Measurements from ENCODE around the gene ZDHHC9. TPM values are rescaled to one million over a fixed set of nuclear protein-coding genes. Genes with fewer than 3 reads are reported as not detected.

The ZDHHC9 gene
- total and polyA plus RNA-seq, 2 of the 4 experiments (the other 2 are of a cell fraction) = 17.7 to 28.4 TPM

DNA sequence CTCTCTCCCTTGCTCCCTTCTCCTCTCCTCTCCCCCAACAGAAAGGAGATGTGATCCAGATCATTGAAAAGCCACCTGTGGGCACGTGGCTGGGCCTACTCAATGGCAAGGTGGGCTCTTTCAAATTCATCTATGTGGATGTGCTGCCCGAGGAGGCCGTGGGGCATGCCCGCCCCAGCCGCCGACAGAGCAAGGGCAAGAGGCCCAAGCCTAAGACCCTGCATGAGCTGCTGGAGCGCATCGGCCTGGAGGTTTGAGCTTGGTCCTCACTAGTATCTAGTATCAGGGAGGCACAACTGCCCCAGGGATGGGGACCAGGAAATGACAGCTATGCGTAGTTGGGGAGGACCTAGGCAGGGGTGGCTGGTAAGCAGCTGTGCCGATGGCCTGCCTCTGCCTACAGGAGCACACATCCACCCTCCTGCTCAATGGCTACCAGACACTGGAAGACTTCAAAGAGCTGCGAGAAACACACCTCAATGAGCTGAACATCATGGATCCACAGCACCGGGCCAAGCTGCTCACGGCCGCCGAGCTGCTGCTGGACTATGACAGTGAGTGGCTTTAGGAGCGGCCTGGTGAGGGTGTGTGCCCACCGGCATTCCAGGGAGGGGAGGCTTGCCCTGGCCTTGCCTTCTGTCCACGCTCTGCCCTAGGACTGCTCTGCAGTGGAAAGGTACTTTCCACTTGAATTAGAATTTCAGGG, 50.9 kb downstream of the ZDHHC9 start:
- Histone ChIP-seq H2BK120ac (ENCODE audit: low read depth, low read length) (no peak overlapping the region), H3K18ac (ENCODE audit: low read depth, low read length) (no peak overlapping the region), H3K4me2 (ENCODE audit: low read depth, low read length) (no peak overlapping the region), H3K9me3 (ENCODE audit: control insufficient read depth, insufficient read depth, low read length) (no peaks in the 10 kb centered on the region), H2BK20ac (ENCODE audit: low read depth, low read length) (no peak overlapping the region), H3K23ac (ENCODE audit: low read depth, low read length) (no peak overlapping the region), H3K27ac (ENCODE audit: insufficient read depth, low read length) (no peak overlapping the region), H3K79me1 (ENCODE audit: low read depth in 1 of 2, low read length in 2 of 2) (no peaks in the 10 kb centered on the region), H4K5ac (ENCODE audit: low read depth, low read length) (no peak overlapping the region), H2AFZ (replicated peaks; ENCODE audit: low read length, poor library complexity) (no peak overlapping the region), H2AK5ac (ENCODE audit: low read depth, low read length) (no peak overlapping the region), H3K14ac (replicated peaks; ENCODE audit: low read depth, low read length) (no peak overlapping the region), H3K27me3 (ENCODE audit: control insufficient read depth, insufficient read depth, low read length) (peaks cover 1% of the 10 kb centered on the region; the same call in 1 of the 2 replicates), H4K8ac (ENCODE audit: low read depth in 2 of 2, low read length in 2 of 2) (no peak overlapping the region), H3K9me1 (ENCODE audit: insufficient read depth, low read length) (no peaks in the 10 kb centered on the region), H3K36me3 (ENCODE audit: control insufficient read depth, insufficient read depth, low read length) (no peaks in the 10 kb centered on the region), H3K4me1 (ENCODE audit: control insufficient read depth, insufficient read depth, low read length) (no peaks in the 10 kb centered on the region), H3K4ac (ENCODE audit: low read depth, low read length) (no peak overlapping the region), H3K4me3 (ENCODE audit: insufficient read depth, low read depth, low read length) (no peak overlapping the region), H3K9ac (ENCODE audit: low read depth, low read length) (no peak overlapping the region), H3K56ac (ENCODE audit: extremely low read depth, insufficient read depth, low read length) (no peak overlapping the region), H4K20me1 (ENCODE audit: insufficient read depth, low read length) (no peaks in the 10 kb centered on the region), H2BK15ac (ENCODE audit: low read depth, low read length) (no peak overlapping the region), H2AK9ac (replicated peaks; ENCODE audit: low read depth, low read length, poor library complexity) (no peak overlapping the region), H4K91ac (ENCODE audit: insufficient read depth, low read depth, low read length) (no peak overlapping the region), H2BK5ac (ENCODE audit: low read depth, low read length, poor library complexity, severe bottlenecking) (no peak overlapping the region)
- ChIA-PET POLR2A (ENCODE audit: unreplicated experiment) (no interaction called here), CTCF (no interaction called here)
- in situ Hi-C loops (cut with MboI; ENCODE audit: low sequenced_read_pairs) = no loop called here
- dilution Hi-C loops (cut with HindIII; ENCODE audit: low sequenced_read_pairs, unreplicated experiment) = no loop called here
- intact Hi-C loops (cut with micrococcal nuclease) = no loop called here
- ATAC-seq (ENCODE audit: low read depth) (no peak), DNase-seq (no peak)
- BruUV-seq (replicated peaks) = no TSS peak
- TF ChIP-seq SMC3 (IDR thresholded peaks at IDR 0.05; ENCODE audit: low read depth, low read length) = no peak
- TF ChIP-seq CHD1 (IDR thresholded peaks at IDR 0.05; ENCODE audit: low read depth, low read length) = no peak
- TF ChIP-seq CTCF (conservative IDR thresholded peaks at IDR 0.05; ENCODE audit: low read depth, low read length) = no peak
- TF ChIP-seq MXI1 (IDR thresholded peaks at IDR 0.05; ENCODE audit: borderline replicate concordance, low read depth, low read length) = no peak
- TF ChIP-seq, protein P1, sequence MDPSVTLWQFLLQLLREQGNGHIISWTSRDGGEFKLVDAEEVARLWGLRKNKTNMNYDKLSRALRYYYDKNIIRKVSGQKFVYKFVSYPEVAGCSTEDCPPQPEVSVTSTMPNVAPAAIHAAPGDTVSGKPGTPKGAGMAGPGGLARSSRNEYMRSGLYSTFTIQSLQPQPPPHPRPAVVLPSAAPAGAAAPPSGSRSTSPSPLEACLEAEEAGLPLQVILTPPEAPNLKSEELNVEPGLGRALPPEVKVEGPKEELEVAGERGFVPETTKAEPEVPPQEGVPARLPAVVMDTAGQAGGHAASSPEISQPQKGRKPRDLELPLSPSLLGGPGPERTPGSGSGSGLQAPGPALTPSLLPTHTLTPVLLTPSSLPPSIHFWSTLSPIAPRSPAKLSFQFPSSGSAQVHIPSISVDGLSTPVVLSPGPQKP (IDR thresholded peaks at IDR 0.05; ENCODE audit: borderline replicate concordance, low read depth, low read length) = no peak
- no peak for TF ChIP-seq RFX5 (IDR thresholded peaks at IDR 0.05; ENCODE audit: low read depth, low read length)
- TF ChIP-seq MAFK (IDR thresholded peaks at IDR 0.05; ENCODE audit: low read depth, low read length) = no peak
- no CpG with 5 or more reads among the region's 18 CpGs for WGBS, 2 experiments (ENCODE audit: extremely low coverage in 2 of 2, insufficient read length in 1 of 2)

All from IMR-90 (cell line).